HTERT RPE-1 (cell line): Measurements from ENCODE around the gene LYPD6.

Experiments used
- in situ Hi-C: fragments of 300-500 bp; cut with MboI; formaldehyde crosslinking; loops from 4 replicates; pipeline ENCODE4 v1.14.3; 2020; ENCODE audit warnings: low sequenced_read_pairs

Gene LYPD6

DNA sequence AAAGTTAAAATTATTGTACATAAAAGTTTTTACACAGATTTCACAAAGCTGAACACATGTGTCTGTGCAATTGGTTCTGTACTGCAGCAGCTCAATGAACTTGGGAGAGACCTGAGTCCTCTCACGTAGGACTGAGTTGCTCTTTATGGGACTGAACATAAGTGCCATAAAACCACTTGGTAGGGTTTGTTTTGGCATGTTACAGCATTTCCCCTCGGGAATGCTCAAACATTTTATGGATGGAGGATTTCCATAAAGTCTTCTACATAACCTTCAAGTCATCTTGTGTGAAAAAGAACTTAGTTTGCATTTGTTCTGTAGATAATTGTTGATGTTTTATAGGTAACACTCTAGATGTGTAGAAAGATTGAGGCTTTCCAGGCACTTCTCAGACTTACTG, 15.9 kb downstream of the LYPD6 start:
- in situ Hi-C loops: no loop called here

DNA sequence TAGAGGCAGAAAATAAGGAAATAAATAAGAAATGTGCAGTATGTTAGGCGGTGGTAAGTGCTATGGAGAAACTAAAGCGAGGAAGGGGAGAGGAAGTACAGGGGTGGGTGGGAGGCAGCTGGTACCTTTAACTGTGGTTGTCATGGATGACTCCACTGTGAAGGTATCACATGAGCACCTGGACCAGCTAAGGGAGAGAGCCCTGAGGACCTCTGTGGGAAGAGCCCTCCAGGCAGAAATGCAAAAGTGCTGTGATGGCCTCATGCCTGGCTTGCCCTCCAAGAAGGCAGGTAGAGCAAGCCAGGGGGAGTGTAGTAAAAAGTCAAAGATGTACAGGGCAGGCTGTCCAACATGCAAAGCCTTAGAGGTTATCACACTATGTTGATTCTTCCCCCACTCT, 17.9 kb downstream of the LYPD6 start:
- in situ Hi-C loops: no loop called here

GRCh38 chr2:149353421-149353820, 23.0 kb downstream of the LYPD6 start:
- in situ Hi-C loops: no loop called here

- in situ Hi-C loops: no loop called here
These were observed 25.5 kb downstream of the LYPD6 start for GRCh38 chr2:149355716-149356422.

DNA sequence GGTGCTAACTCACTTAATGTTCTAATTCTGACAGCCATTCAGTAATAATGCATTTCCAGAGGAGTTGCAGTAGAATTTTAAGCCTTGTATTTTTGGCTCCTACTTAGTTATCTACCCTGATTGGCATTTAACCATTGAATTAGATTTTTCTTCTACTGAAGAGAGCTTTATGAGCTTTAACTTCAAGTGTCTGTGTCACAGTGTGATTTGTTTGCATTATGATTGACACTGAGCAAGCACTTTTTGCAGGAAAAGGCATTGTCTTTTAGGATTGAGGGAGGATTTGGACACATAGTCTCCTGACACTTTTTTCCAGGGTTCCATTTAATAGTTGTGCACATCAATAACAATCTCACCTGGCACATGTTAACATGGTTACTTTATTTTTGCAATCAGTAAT, 26.7 kb downstream of the LYPD6 start:
- in situ Hi-C loops: no loop called here

DNA sequence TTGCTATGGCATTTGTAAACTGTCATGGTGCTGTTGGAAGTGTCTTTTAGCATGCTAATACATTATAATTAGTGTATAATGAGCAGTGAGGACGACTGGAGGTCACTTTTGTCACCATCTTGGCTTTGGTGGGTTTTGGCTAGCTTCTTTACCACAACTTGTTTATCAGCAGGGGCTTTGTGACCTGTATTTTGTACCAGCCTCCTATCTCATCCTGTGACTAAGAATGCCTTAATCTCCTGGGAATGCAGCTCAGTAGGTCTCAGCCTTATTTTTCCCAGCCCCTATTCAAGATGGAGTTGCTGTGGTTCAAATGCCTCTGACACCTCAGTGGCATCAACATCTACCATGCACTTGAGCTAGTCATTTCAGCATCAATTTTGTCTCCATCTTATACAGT, 29.7 kb downstream of the LYPD6 start:
- in situ Hi-C loops: no loop called here

- in situ Hi-C loops: no loop called here
These were observed 33.6 kb downstream of the LYPD6 start for GRCh38 chr2:149363958-149364357.

GRCh38 chr2:149364839-149365238, 34.5 kb downstream of the LYPD6 start:
- in situ Hi-C loops: no loop called here

DNA sequence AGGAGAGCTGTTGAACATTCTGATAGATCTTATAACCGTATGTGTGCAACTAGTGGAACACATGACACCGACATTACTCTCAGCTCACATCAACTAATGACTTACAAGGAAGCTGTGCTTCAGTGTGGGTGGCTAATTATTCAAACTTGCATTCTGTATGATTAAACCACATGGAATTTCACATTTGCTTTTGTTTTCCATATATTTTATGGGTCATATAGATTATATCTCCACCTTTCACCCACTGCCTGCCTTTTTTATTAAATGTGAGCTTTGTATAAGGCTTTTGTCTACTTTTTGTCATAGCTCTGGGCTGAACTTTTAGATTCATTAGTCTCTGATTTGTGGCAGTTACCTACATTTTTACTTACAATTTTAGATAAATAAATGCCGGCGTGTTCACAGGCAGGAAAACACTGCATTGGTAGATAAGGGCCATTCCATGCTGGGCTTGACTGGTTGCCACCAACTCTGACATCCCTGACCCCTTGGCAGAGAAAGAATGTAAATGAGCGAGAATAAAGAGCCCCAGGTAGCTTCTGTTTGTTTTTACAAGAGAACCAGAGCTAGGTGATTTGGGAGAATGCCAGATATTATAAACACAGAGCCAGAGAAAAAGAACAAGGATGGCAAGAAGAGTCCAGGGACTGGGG, 35.7 kb downstream of the LYPD6 start:
- in situ Hi-C loops: no loop called here

GRCh38 chr2:149370061-149370775, 39.8 kb downstream of the LYPD6 start:
- in situ Hi-C loops: no loop called here

- in situ Hi-C loops: no loop called here
These were observed 41.1 kb downstream of the LYPD6 start for GRCh38 chr2:149371476-149371875.

DNA sequence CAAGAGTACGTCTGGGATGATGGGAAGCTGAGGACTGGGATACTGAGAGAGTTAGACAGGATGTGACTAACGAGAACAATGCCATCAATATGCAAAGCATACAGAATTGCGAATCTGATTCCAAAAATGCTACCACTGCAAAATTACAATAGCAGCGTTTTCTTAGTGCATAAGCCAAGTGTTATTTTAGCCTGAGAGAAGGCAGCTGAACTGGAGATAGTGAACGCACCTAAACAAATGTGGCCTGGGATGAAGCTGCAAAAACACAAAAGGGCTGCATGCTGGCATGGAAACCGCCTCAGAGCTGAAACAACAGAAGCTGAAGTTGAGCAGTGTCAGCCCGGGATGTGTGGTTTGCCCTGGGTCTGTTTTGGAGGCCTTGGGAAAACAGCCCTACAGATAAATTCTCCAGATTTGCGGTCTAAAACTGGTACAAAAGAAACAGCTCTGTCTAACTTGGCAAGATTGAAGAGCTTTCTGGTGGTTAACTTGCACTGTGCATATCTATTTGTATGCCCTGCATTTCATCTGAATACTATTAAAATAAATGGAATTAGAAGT, 45.5 kb downstream of the LYPD6 start:
- in situ Hi-C loops: no loop called here

DNA sequence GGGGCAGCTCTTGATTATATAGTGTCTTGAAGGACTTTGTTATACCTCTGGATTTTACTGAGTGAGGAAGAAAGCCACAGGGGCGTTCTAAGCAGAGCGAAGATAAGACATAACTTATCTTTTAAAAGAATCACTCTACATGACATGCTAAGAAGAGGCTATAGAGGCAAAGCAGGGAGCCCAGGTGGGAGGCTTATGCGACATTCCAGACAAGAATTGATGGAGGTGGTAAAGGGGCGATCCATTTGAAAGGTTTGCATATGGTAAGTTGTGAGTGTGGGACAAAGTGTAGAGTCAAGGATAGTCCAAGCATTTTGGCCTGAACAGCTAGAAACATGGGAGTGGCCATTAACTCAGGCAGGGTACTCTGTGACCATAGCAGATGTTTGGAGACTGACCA, 49.8 kb downstream of the LYPD6 start:
- in situ Hi-C loops: no loop called here

- in situ Hi-C loops: no loop called here
These were observed 53.0 kb downstream of the LYPD6 start for GRCh38 chr2:149383340-149383739.

DNA sequence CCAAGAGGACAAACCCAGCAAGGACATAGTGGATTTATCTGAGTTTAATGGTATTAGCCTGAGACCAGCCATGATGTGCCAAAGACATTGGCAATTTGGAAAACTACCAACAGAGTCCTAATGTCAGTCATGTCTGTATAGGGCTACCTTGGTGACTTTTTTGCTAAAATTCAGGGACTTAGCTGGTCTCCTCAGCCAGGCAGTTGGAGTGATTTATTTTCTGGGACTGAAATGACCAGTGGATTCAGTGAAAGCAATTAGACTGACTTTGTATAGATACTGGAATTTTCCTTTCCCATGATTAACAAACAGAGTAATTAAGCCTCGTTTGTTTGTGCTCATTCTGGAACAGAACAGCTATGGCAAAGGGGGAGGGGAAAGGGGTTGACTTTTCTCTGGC, 55.0 kb downstream of the LYPD6 start:
- in situ Hi-C loops: no loop called here

DNA sequence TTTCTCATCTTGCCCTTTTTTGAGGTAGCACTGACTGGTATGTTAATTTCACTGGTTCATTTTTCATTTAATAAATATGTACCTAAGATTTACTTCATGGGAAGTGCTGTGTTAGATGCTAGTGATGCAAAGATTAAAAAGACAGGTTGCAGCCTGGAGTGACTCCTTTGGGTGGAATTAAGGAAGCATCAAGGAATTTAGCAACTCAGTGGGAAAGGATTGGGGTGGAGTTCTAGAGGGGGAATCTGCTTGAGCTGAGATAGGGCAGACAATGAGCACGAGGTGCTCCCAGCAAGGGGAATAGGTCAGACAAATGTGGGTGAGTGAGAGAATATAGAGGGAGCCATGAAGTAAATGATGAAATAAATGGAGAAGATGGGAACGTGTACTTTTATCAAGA, 57.0 kb downstream of the LYPD6 start:
- in situ Hi-C loops: no loop called here

GRCh38 chr2:149388120-149388816, 57.9 kb downstream of the LYPD6 start:
- in situ Hi-C loops: no loop called here

DNA sequence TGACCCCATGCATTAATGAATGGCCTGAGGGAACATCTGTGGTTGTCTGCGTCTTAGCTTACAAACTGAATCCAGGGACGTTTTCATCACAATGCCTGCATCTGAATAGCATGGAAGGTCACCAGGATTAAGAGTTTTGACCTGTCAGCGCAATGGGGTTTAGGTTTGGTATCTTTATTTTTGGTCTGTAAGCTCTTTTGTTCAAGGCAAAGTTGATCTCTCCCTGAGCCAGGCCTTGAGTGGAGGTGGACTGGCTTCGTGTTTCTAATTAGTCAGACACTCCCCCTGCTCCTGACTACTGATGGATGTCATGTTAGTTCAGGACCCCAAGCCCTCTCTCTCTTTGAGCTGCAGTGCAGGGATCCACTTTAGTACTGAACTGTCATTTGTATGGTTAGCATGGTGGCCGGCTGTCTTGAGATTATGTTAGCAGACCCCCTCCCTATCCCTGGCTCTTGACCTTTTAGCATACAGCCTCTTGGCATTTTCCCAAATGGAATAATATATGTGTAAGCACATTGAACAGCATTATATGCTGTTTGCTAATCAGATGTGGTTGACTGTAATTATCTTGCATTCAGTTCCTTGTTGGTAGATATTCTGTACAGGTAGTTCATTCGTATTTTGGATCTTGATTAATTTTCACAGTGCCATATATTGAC, 59.2 kb downstream of the LYPD6 start:
- in situ Hi-C loops: no loop called here

DNA sequence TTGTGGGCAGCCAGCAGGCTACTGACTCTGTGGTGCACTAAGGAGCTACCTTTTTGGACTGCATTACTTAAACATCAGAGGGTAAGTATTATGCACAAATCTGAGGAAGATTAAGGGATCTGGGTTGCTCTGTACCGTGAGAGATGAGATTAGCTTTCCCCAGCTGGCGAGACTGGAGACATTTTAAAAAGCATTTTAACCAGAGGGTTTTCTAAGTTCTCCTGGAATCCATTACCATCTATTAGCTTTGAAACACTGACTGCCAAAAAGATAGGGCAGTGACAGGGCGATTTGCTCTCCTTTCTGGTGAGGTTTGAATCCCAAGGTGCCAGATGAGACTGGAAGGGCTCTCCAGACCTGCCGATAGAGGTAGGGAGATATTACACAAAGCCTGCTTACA, 63.2 kb downstream of the LYPD6 start:
- in situ Hi-C loops: no loop called here

GRCh38 chr2:149394864-149395263, 64.5 kb downstream of the LYPD6 start:
- in situ Hi-C loops: no loop called here
